K562 (cell line): Measurements from ENCODE around the gene BACE1. TPM values are rescaled to one million over a fixed set of nuclear protein-coding genes. Genes with fewer than 3 reads are reported as not detected.
A peak's percentile ranks its signal among the peaks of the same experiment; 100 is the strongest.

Experiments
- ARID3A ChIP-seq: IDR thresholded peaks from 2 replicates; pipeline ENCODE4 v1.6.1; 2012; ENCODE audit warnings: low read depth, low read length, improper control_type of control experiment, borderline replicate concordance
- BRD4 ChIP-seq: fragments of 200-600 bp; sonication (generic); IDR thresholded peaks from 2 replicates; pipeline ENCODE4 v1.6.1; 2017; ENCODE audit warnings: inconsistent platforms
- CBFB ChIP-seq: sonication (generic); formaldehyde crosslinking; IDR thresholded peaks from 2 replicates; pipeline ENCODE4 v1.4.0; 2020; ENCODE audit warnings: mild to moderate bottlenecking, missing genetic modification reagents
- CBX8 ChIP-seq: fragments of 200-600 bp; sonication (generic); IDR thresholded peaks from 2 replicates; pipeline ENCODE4 v1.6.1; 2012; ENCODE audit warnings: borderline replicate concordance, mixed run types, low read depth, mild to moderate bottlenecking, moderate library complexity, mixed read lengths, low read length, control low read depth, inconsistent platforms; ENCODE audit not compliant: poor library complexity, severe bottlenecking; ENCODE audit errors: extremely low read depth
- CHD4 ChIP-seq: fragments of 200-600 bp; sonication (generic); IDR thresholded peaks from 3 replicates; pipeline ENCODE4 v1.6.1; 2012; ENCODE audit warnings: low read depth, mild to moderate bottlenecking, mixed read lengths, low read length, inconsistent platforms; ENCODE audit not compliant: insufficient read depth, insufficient replicate concordance, poor library complexity, severe bottlenecking
- E2F4 ChIP-seq: sonication (generic); formaldehyde crosslinking; IDR thresholded peaks from 2 replicates; pipeline ENCODE4 v1.8.0; 2022; ENCODE audit warnings: mild to moderate bottlenecking, low read depth, missing genetic modification reagents
- EHMT2 ChIP-seq: fragments of 450-650 bp; IDR thresholded peaks from 2 replicates; pipeline ENCODE4 v1.6.1; 2018; ENCODE audit warnings: antibody characterized with exemption
- HNRNPUL1 ChIP-seq: fragments of 200-400 bp; formaldehyde crosslinking; IDR thresholded peaks from 2 replicates; pipeline ENCODE4 v1.6.1; 2017; ENCODE audit warnings: low read length
- IFI16 ChIP-seq: fragments of 250-450 bp; sonication (Bioruptor Pico); IDR thresholded peaks from 2 replicates; pipeline ENCODE4 v2.1.2; 2022; ENCODE audit warnings: mild to moderate bottlenecking, inconsistent platforms
- KLF10 ChIP-seq: fragments of 250-450 bp; sonication (Bioruptor Pico); IDR thresholded peaks from 2 replicates; pipeline ENCODE4 v1.6.1; 2021; ENCODE audit warnings: matching md5 sums
- MCM5 ChIP-seq: fragments of 450-650 bp; IDR thresholded peaks from 2 replicates; pipeline ENCODE4 v1.6.1; 2016; ENCODE audit warnings: low read depth
- PHF8 ChIP-seq: fragments of 200-600 bp; sonication (generic); IDR thresholded peaks from 2 replicates; pipeline ENCODE4 v1.6.1; 2012; ENCODE audit warnings: mixed run types, mild to moderate bottlenecking, inconsistent platforms, low read length, moderate library complexity, borderline replicate concordance
- POU5F1 ChIP-seq: fragments of 150-350 bp; IDR thresholded peaks from 2 replicates; pipeline ENCODE4 v1.6.1; 2014; ENCODE audit warnings: borderline replicate concordance, low read length, low read depth, mild to moderate bottlenecking; ENCODE audit not compliant: partially characterized antibody
- RFX5 ChIP-seq: IDR thresholded peaks from 2 replicates; pipeline ENCODE4 v1.6.1; 2011; ENCODE audit warnings: low read depth, mild to moderate bottlenecking, improper control_type of control experiment, low read length
- TAF1 ChIP-seq: IDR thresholded peaks from 2 replicates; pipeline ENCODE4 v1.6.1; 2011; ENCODE audit warnings: mild to moderate bottlenecking, low read length, moderate library complexity; ENCODE audit not compliant: insufficient read depth, control insufficient read depth, severe bottlenecking; ENCODE audit errors: extremely low read depth
- TCF15 ChIP-seq: fragments of 250-450 bp; sonication (Bioruptor Pico); IDR thresholded peaks from 2 replicates; pipeline ENCODE4 v1.8.0; 2022; ENCODE audit warnings: moderate library complexity, mild to moderate bottlenecking, inconsistent platforms
- THAP7 ChIP-seq: fragments of 250-450 bp; sonication (Bioruptor Pico); IDR thresholded peaks from 2 replicates; pipeline ENCODE4 v1.5.0; 2021
- WHSC1 ChIP-seq: IDR thresholded peaks from one replicate; pipeline ENCODE4 v1.6.1; 2012; ENCODE audit warnings: low read length, control low read depth, inconsistent platforms
- ZNF134 ChIP-seq: fragments of 250-450 bp; sonication (Bioruptor Pico); conservative IDR thresholded peaks from 2 replicates; pipeline ENCODE4 v1.4.0; 2020
- ZNF217 ChIP-seq: sonication (generic); formaldehyde crosslinking; IDR thresholded peaks from 2 replicates; pipeline ENCODE4 v1.8.0; 2022; ENCODE audit warnings: mild to moderate bottlenecking, missing genetic modification reagents
- ZNF395 ChIP-seq: fragments of 200-800 bp; sonication (Bioruptor generic); IDR thresholded peaks from 2 replicates; pipeline ENCODE4 v1.6.1; 2017; ENCODE audit warnings: missing genetic modification characterization, missing compliant biosample characterization
- polyA plus RNA-seq, 8 experiments: library from polyadenylated mRNA; depleted of rRNA in 4 of 8; stranded (reverse) in 5 of 8; unstranded in 3 of 8; fragments of >200 nt; fragmentation: Nextera tagmentation in 2 of 8; fragmentation: Illumina TruSeq in 1 of 8; extraction: Ambion mirVana in 2 of 8; extraction: Trizol in 1 of 8; gene quantifications; 2 replicates each; pipeline versions ENCODE4 v1.2.1 to v1.2.3, GENCODE V29; 2011 to 2014; ENCODE audit warnings: inconsistent platforms in 1 of 8, missing spikeins in 1 of 8
- total RNA-seq, 7 experiments: library from RNA; depleted of rRNA in 6 of 7; stranded (reverse); fragments of >200 nt in 6 of 7; fragmentation: Illumina TruSeq in 2 of 7; extraction: Trizol in 2 of 7; gene quantifications; 2 replicates each; pipeline versions ENCODE4 v1.2.1 to v1.2.3, GENCODE V29; 2011 to 2021; ENCODE audit warnings: low replicate concordance in 1 of 7

Gene BACE1
- total and polyA plus RNA-seq, 9 of the 15 experiments (the other 6 are each of a cell fraction or from before 2014, with no cell fraction given): 0.01 to 0.25 (median 0.16) TPM; not detected in 5

- no peak for TF ChIP-seq ARID3A
- no peak for TF ChIP-seq CBFB (CRISPR knock-in tag)
- no peak for TF ChIP-seq KLF10 (CRISPR knock-in tag)
- TF ChIP-seq MCM5: no peak
- peak; percentile 63; the same call in 1 of the 2 replicates for TF ChIP-seq RFX5
- TF ChIP-seq ZNF395 (CRISPR knock-in tag): peak; percentile 82
- no peak for TF ChIP-seq WHSC1
- TF ChIP-seq E2F4: no peak
- TF ChIP-seq EHMT2: no peak
- TF ChIP-seq IFI16 (CRISPR knock-in tag): no peak
- TF ChIP-seq TAF1: peak; percentile 47
- no peak for TF ChIP-seq CBX8
- no peak; the same call in 1 of the 2 replicates for TF ChIP-seq ZNF134 (CRISPR knock-in tag)
- TF ChIP-seq POU5F1: no peak
- no peak for TF ChIP-seq TCF15
- TF ChIP-seq CHD4: no peak
- TF ChIP-seq BRD4: no peak; the same call in 1 of the 2 replicates
- TF ChIP-seq PHF8: peak; percentile 59
- TF ChIP-seq ZNF217 (CRISPR knock-in tag): no peak
- TF ChIP-seq HNRNPUL1: no peak
- TF ChIP-seq THAP7: no peak
Measured at GRCh38 chr11:117327567-117328374, 11.7 kb upstream of the BACE1 start, which contains the start of gene CEP164 (continued).
